Effector memory CD4-positive, alpha-beta T cell (primary cell): Measurements from ENCODE around the gene NADK.

Experiments
- DNase-seq, 3 donors: peaks; one replicate each; pipeline ENCODE4 v3.0.0-alpha.2; 2020
- H3K27ac ChIP-seq: 2 replicates; pipeline ENCODE4 v1.7.0; 2013; ENCODE audit warnings: mild to moderate bottlenecking, low read length, moderate library complexity; ENCODE audit not compliant: insufficient read depth, poor library complexity, severe bottlenecking
- H3K27me3 ChIP-seq: replicated peaks from 2 replicates; pipeline ENCODE4 v1.7.0; 2013; ENCODE audit warnings: mild to moderate bottlenecking, low read length; ENCODE audit not compliant: insufficient read depth, control insufficient read depth, poor library complexity, severe bottlenecking
- H3K36me3 ChIP-seq: 2 replicates; pipeline ENCODE4 v1.7.0; 2013; ENCODE audit warnings: mild to moderate bottlenecking, low read length, moderate library complexity; ENCODE audit not compliant: control insufficient read depth, insufficient read depth
- H3K4me1 ChIP-seq: 2 replicates; pipeline ENCODE4 v1.7.0; 2013; ENCODE audit warnings: low read length, mild to moderate bottlenecking; ENCODE audit not compliant: control insufficient read depth, insufficient read depth, poor library complexity, severe bottlenecking
- H3K4me3 ChIP-seq: 2 replicates; pipeline ENCODE4 v1.7.0; 2013; ENCODE audit warnings: low read length, low read depth, mild to moderate bottlenecking; ENCODE audit not compliant: insufficient read depth, poor library complexity, severe bottlenecking
- H3K9me3 ChIP-seq: 2 replicates; pipeline ENCODE4 v1.7.0; 2013; ENCODE audit warnings: mild to moderate bottlenecking, low read length, moderate library complexity; ENCODE audit not compliant: control insufficient read depth

Gene NADK

GRCh38 chr1:1806890-1807289 lies 28.6 kb upstream of the NADK start:
- Histone ChIP-seq H3K4me1 (no peaks in the 10 kb centered on the region), H3K27me3 (no peaks in the 10 kb centered on the region), H3K27ac (no peak overlapping the region), H3K9me3 (no peaks in the 10 kb centered on the region), H3K4me3 (no peak overlapping the region), H3K36me3 (peaks cover 57% of the 10 kb centered on the region)
- no peak for DNase-seq

DNA sequence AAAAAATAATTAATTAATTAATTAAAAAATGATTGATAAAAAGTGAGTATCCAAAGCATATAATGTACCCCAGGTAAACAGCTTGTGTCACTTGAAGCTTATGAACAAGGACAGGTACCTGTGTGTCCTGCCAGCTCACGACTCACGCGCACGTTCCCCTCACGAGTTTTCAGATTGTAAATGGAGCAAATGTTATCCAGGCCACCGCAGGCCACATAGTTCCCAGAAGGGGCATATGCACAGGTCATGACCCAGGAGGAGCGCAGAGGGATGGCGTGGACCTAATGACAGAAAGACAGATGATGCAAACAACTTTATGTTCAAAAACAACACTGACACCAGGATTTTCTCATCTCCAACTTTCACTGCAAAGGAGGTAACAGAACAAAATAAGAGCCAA lies 26.0 kb upstream of the NADK start:
- Histone ChIP-seq H3K4me3 (no peak overlapping the region), H3K4me1 (no peaks in the 10 kb centered on the region), H3K36me3 (peaks cover 61% of the 10 kb centered on the region), H3K9me3 (no peaks in the 10 kb centered on the region), H3K27ac (no peak overlapping the region), H3K27me3 (no peaks in the 10 kb centered on the region)
- no peak for DNase-seq

- no peaks in the 10 kb centered on the region for H3K4me1 ChIP-seq
- H3K9me3 ChIP-seq = no peaks in the 10 kb centered on the region
- H3K27me3 ChIP-seq = no peaks in the 10 kb centered on the region
- no peak for DNase-seq
- H3K4me3 ChIP-seq = no peak overlapping the region
- no peak overlapping the region for H3K27ac ChIP-seq
- H3K36me3 ChIP-seq = peaks cover 61% of the 10 kb centered on the region
These were observed 24.6 kb upstream of the NADK start for GRCh38 chr1:1802871-1803270.

DNA sequence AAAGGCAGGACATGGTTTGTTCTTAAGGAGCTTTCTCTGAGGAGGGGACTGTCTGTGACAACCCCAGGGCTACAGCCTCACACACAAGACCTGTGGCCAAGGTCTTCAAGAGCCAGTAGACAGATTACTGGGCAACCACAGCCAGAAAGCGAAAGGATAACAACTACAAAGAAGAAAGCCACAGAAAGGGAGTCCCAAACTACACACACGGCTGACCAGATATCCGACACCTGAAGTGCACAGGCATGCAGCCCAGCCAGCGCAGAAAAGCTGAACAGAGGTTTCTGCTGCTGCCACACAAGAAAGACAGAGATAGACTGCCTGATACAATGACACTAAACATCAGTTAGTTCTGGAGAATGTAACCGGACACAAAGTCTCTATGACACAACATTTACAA lies 21.4 kb upstream of the NADK start:
- no peak for DNase-seq
- no peak overlapping the region for H3K4me3 ChIP-seq
- no peaks in the 10 kb centered on the region for H3K27me3 ChIP-seq
- no peaks in the 10 kb centered on the region for H3K4me1 ChIP-seq
- no peaks in the 10 kb centered on the region for H3K9me3 ChIP-seq
- peaks cover 66% of the 10 kb centered on the region for H3K36me3 ChIP-seq
- no peak overlapping the region for H3K27ac ChIP-seq

GRCh38 chr1:1797731-1798341 lies 19.6 kb upstream of the NADK start:
- no peak for DNase-seq
- Histone ChIP-seq H3K36me3 (peaks cover 65% of the 10 kb centered on the region), H3K27ac (no peak overlapping the region), H3K27me3 (no peaks in the 10 kb centered on the region), H3K9me3 (no peaks in the 10 kb centered on the region), H3K4me3 (no peak overlapping the region), H3K4me1 (no peaks in the 10 kb centered on the region)

- H3K9me3 ChIP-seq = no peaks in the 10 kb centered on the region
- H3K27me3 ChIP-seq = no peaks in the 10 kb centered on the region
- DNase-seq = no peak
- peaks cover 70% of the 10 kb centered on the region for H3K36me3 ChIP-seq
- H3K4me3 ChIP-seq = no peak overlapping the region
- no peak overlapping the region for H3K27ac ChIP-seq
- no peaks in the 10 kb centered on the region for H3K4me1 ChIP-seq
These were observed 18.2 kb upstream of the NADK start for GRCh38 chr1:1796466-1796865.

DNA sequence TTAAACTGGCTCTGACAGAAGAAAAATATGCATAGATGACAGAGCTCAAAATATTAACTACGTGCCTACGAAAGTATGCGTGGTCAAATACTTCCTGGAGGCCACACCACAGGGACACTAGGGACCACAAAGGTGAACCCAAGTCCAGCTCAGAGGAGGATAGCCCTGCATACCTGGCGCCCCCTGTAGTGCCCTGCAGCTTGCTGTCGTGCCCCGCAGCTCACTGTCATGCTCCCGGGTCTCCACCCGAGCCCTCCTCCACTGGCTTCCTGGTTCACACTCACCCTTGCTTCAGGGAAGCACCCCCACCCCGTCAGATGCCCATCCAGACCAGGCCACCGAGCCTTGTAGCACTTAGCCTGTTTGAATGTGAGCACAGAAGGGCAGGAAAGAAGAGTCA lies 16.7 kb upstream of the NADK start:
- no peak for DNase-seq

DNA sequence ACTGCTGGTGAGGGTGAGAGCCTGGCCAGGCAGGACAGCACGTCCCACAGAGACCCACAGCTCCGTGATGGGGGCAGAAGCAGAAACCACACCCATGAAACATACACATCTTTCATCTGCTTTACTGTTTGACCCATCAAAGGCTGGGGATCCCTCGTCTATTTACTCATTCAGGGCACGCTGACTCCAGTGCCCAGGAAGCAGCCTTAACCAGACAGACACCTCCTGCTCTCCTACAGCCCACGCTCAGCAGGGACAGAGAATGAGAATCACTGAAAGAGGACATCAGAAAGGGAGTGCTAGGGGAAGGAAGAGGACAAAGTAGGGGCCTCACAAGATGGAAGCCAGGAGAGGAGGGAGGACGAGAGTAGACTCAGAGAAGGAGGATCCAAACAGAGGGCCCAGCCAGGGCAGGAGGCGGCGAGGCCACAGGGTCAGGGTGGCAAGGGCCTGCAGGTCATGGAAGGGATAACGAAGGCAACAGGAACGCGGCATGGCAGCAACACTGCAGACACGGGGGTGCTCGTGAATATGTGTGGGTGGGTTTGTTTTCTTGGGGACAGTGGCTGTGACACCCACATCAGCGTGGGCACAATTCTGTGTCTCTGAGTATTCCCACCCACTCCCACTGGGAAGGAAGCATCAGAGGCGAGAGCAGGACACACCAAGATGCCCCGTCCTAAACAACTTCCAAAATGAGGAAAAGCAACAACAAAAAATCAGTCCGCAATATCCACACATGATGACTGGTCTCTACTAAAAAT lies 15.4 kb upstream of the NADK start:
- Histone ChIP-seq H3K36me3 (peaks cover 79% of the 10 kb centered on the region), H3K9me3 (no peaks in the 10 kb centered on the region), H3K4me3 (no peak overlapping the region), H3K4me1 (no peaks in the 10 kb centered on the region), H3K27ac (no peak overlapping the region), H3K27me3 (no peaks in the 10 kb centered on the region)
- DNase-seq = no peak

More for the DNA sequence above, 16.7 kb upstream of the NADK start:
- H3K4me3 ChIP-seq = no peak overlapping the region
- H3K9me3 ChIP-seq = no peaks in the 10 kb centered on the region
- H3K27ac ChIP-seq = no peak overlapping the region
- no peaks in the 10 kb centered on the region for H3K27me3 ChIP-seq
- peaks cover 78% of the 10 kb centered on the region for H3K36me3 ChIP-seq
- no peaks in the 10 kb centered on the region for H3K4me1 ChIP-seq

- Histone ChIP-seq H3K27me3 (no peaks in the 10 kb centered on the region), H3K36me3 (peaks cover 79% of the 10 kb centered on the region), H3K4me1 (no peaks in the 10 kb centered on the region), H3K27ac (no peak overlapping the region), H3K9me3 (no peaks in the 10 kb centered on the region), H3K4me3 (no peak overlapping the region)
- DNase-seq = no peak
These were observed 10.6 kb upstream of the NADK start for GRCh38 chr1:1788646-1789431.

DNA sequence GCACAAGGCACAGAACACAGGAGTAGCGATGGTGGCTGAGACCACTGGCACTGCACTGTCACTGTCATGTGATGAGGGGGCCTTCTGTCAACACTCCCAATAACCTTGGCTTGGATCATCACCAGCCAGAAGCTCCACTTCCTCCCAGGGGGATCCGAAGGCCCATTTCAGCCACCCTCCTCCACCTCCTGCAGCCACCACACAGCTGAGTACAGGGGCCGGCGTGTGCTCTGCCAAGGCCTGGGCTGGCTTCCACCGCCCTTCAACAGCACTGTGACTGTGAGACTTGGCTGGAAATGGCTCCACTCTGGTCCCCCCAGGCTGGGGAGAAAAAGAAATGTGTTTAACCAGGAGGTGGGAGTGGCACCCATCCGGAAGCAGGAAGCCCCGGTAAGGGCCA lies 9.9 kb upstream of the NADK start:
- H3K9me3 ChIP-seq = no peaks in the 10 kb centered on the region
- H3K4me3 ChIP-seq = no peak overlapping the region
- no peak overlapping the region for H3K27ac ChIP-seq
- peaks cover 74% of the 10 kb centered on the region for H3K36me3 ChIP-seq
- DNase-seq = no peak
- peaks cover 5% of the 10 kb centered on the region for H3K4me1 ChIP-seq
- no peaks in the 10 kb centered on the region for H3K27me3 ChIP-seq
